ENCODE measurements around the gene EPHA5. TPM values are rescaled to one million over a fixed set of nuclear protein-coding genes. Genes with fewer than 3 reads are reported as not detected.

EPHA5 gene
- total RNA-seq, 1 donor from 2014 or later: under 0.01 TPM

DNA sequence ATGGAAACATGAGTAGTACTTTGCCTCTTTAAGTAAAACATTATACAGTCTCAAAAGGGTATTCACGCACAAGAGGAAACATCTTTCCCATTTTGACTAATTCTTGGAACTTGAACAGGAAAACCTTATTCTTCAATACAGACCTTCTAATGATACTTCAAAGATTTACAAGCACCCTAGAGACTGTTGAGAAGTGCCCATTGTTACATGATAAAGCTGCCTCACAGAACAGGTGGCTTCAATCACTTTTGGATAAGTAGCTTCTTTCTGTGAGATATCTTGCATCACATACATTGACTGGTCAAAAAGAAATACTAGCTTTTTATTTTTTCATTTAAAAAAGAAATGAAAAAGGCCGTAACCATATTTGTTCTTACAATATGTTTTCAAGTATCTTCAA is 219.4 kb downstream of the EPHA5 start:
- no peak for DNase-seq (ENCODE audit: low read depth)
- Histone ChIP-seq H3K27me3 (ENCODE audit: control insufficient read depth, insufficient read depth, low read length) (no peaks in the 10 kb centered on the region), H3K36me3 (ENCODE audit: control insufficient read depth, insufficient read depth, low read length) (no peaks in the 10 kb centered on the region), H3K4me3 (ENCODE audit: low read depth, low read length) (no peak overlapping the region)
- no peak for FAIRE-seq
- no peak for TF ChIP-seq CTCF (IDR thresholded peaks at IDR 0.05; ENCODE audit: insufficient read depth, low read length, severe bottlenecking)

- Histone ChIP-seq H3K4me3 (ENCODE audit: low read depth, low read length) (no peak overlapping the region), H3K27me3 (ENCODE audit: control insufficient read depth, insufficient read depth, low read length) (no peaks in the 10 kb centered on the region), H3K36me3 (ENCODE audit: control insufficient read depth, insufficient read depth, low read length) (no peaks in the 10 kb centered on the region)
- TF ChIP-seq CTCF (IDR thresholded peaks at IDR 0.05; ENCODE audit: insufficient read depth, low read length, severe bottlenecking): no peak
- FAIRE-seq: no peak
- DNase-seq (ENCODE audit: low read depth): no peak
Observed at GRCh38 chr4:65437102-65437501, 233.2 kb downstream of the EPHA5 start.

DNA sequence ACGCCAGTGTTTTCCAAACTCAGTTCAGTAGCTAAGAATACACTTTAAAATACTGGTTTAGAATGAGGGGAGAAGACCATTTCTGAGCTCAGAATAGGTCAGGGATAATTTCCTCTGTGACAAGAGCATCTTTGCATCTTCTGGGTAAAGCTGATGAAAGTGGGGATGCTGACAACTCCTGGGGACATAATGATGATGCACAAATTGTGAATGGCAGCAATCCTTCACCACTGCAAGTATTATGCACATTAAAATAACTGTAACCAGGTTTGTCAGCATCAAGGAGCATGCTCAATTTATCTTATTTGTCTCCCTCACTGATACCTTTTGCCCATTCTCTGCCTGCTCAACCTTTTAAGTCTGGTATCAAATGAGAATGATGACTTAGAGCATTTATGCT is 248.2 kb downstream of the EPHA5 start:
- Histone ChIP-seq H3K27me3 (ENCODE audit: control insufficient read depth, insufficient read depth, low read length) (no peaks in the 10 kb centered on the region), H3K36me3 (ENCODE audit: control insufficient read depth, insufficient read depth, low read length) (no peaks in the 10 kb centered on the region), H3K4me3 (ENCODE audit: low read depth, low read length) (no peak overlapping the region)
- DNase-seq (ENCODE audit: low read depth): no peak
- TF ChIP-seq CTCF (IDR thresholded peaks at IDR 0.05; ENCODE audit: insufficient read depth, low read length, severe bottlenecking): no peak
- FAIRE-seq: no peak

GRCh38 chr4:65420036-65420435 is 250.3 kb downstream of the EPHA5 start:
- TF ChIP-seq CTCF (IDR thresholded peaks at IDR 0.05; ENCODE audit: insufficient read depth, low read length, severe bottlenecking): no peak
- H3K27me3 ChIP-seq (ENCODE audit: control insufficient read depth, insufficient read depth, low read length): no peaks in the 10 kb centered on the region
- H3K36me3 ChIP-seq (ENCODE audit: control insufficient read depth, insufficient read depth, low read length): no peaks in the 10 kb centered on the region
- DNase-seq (ENCODE audit: low read depth): no peak
- FAIRE-seq: no peak
- no peak overlapping the region for H3K4me3 ChIP-seq (ENCODE audit: low read depth, low read length)

- no peaks in the 10 kb centered on the region for H3K27me3 ChIP-seq (ENCODE audit: control insufficient read depth, insufficient read depth, low read length)
- TF ChIP-seq CTCF (IDR thresholded peaks at IDR 0.05; ENCODE audit: insufficient read depth, low read length, severe bottlenecking): no peak
- no peaks in the 10 kb centered on the region for H3K36me3 ChIP-seq (ENCODE audit: control insufficient read depth, insufficient read depth, low read length)
- DNase-seq (ENCODE audit: low read depth) (no peak), FAIRE-seq (no peak)
- H3K4me3 ChIP-seq (ENCODE audit: low read depth, low read length): no peak overlapping the region
Observed at GRCh38 chr4:65416891-65417290, 253.4 kb downstream of the EPHA5 start.

- Histone ChIP-seq H3K4me3 (ENCODE audit: low read depth, low read length) (no peak overlapping the region), H3K36me3 (ENCODE audit: control insufficient read depth, insufficient read depth, low read length) (no peaks in the 10 kb centered on the region), H3K27me3 (ENCODE audit: control insufficient read depth, insufficient read depth, low read length) (no peaks in the 10 kb centered on the region)
- TF ChIP-seq CTCF (IDR thresholded peaks at IDR 0.05; ENCODE audit: insufficient read depth, low read length, severe bottlenecking): no peak
- FAIRE-seq (no peak), DNase-seq (ENCODE audit: low read depth) (no peak)
Observed at GRCh38 chr4:65407483-65407882, 262.8 kb downstream of the EPHA5 start.
